ENCODE measurements around the gene CHCT1. TPM values are rescaled to one million over a fixed set of nuclear protein-coding genes. Genes with fewer than 3 reads are reported as not detected.
"Not testable (repeated sequence)": the region's sequence is repeated elsewhere in the genome, so short reads cannot be mapped to it uniquely, and the experiment has no call there.

CHCT1 gene
- total RNA-seq, 1 donor from 2014 or later = not detected

DNA sequence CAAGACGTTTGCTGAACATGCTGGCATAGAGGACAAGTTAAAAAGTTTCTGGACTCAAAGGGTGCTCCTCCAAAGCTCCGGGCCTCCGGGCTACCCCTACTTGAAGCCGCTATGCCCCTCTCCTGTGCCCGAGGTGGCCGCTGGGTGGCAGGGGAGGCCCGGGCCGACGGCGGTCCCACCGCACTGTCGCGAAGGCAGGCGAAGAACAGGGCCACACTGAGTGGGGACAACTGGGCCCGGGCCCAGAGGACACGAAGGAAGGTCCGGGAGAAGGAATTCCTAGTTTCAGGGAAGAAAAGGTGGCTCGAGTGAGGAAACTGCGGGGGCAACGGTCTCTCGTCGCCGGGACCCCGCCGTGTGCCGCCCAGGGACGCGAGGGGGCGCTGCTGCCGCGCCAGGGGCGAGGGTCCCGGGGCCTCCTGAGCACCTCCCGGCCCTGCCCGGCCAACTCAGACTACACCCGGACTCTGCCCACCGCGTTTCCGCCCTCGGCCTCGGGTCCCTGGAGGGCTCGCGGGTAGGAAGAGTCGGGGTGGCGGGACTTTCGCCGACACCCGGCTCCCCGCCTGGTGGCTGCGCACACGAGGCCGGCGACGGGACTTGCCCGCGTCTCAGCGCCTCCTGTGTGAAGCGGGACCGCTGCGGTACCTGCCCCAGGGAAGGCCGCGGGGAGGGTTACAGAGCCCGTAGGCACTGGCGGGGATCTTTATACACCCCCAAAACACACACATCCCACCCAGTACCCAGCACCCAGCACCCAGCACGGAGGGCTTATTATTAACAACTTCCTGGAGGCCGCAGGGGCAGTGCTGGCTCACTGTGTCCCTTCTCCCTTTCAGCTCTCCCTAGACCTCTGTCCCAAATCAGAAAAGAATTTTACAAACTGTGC lies 772 bp upstream of the CHCT1 start:
- peak overlapping the region; percentile 54 for H3K4me3 ChIP-seq (ENCODE audit: low read depth, low read length)
- TF ChIP-seq, protein P1, sequence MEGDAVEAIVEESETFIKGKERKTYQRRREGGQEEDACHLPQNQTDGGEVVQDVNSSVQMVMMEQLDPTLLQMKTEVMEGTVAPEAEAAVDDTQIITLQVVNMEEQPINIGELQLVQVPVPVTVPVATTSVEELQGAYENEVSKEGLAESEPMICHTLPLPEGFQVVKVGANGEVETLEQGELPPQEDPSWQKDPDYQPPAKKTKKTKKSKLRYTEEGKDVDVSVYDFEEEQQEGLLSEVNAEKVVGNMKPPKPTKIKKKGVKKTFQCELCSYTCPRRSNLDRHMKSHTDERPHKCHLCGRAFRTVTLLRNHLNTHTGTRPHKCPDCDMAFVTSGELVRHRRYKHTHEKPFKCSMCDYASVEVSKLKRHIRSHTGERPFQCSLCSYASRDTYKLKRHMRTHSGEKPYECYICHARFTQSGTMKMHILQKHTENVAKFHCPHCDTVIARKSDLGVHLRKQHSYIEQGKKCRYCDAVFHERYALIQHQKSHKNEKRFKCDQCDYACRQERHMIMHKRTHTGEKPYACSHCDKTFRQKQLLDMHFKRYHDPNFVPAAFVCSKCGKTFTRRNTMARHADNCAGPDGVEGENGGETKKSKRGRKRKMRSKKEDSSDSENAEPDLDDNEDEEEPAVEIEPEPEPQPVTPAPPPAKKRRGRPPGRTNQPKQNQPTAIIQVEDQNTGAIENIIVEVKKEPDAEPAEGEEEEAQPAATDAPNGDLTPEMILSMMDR (conservative IDR thresholded peaks at IDR 0.05; ENCODE audit: low read depth, low read length) = peak; percentile 80
- no peak for DNase-seq (ENCODE audit: low read depth)

DNA sequence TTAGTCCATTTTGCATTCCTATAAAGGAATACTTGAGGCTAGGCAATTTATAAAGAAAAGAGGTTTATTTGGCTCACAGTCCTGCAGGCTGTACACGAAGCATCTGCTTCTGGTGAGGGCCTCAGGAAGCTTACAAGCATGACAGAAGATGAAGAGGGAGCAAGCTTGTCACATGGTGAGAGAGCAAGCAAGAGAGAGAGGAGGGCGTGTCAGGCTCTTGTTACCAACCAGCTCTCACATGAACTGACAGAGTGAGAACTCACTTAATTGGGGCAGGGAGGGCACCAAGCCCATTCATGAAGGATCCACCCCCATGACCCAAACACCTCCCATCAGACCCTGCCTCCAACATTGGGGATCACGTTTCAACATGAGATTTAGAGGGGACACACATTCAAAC lies 1.6 kb downstream of the CHCT1 start:
- no peak for DNase-seq (ENCODE audit: low read depth)
- no peak overlapping the region for H3K4me3 ChIP-seq (ENCODE audit: low read depth, low read length)
- TF ChIP-seq, protein P1 (conservative IDR thresholded peaks at IDR 0.05; ENCODE audit: low read depth, low read length) = no peak

- H3K4me3 ChIP-seq (ENCODE audit: low read depth, low read length) = no peak overlapping the region
- DNase-seq (ENCODE audit: low read depth) = no peak
- TF ChIP-seq, protein P1 (conservative IDR thresholded peaks at IDR 0.05; ENCODE audit: low read depth, low read length) = no peak
Observed at GRCh38 chr17:60425626-60426025, 3.3 kb downstream of the CHCT1 start.

GRCh38 chr17:60426596-60426995 lies 4.3 kb downstream of the CHCT1 start:
- TF ChIP-seq, protein P1 (conservative IDR thresholded peaks at IDR 0.05; ENCODE audit: low read depth, low read length) = no peak
- DNase-seq (ENCODE audit: low read depth) = no peak
- no peak overlapping the region for H3K4me3 ChIP-seq (ENCODE audit: low read depth, low read length)

DNA sequence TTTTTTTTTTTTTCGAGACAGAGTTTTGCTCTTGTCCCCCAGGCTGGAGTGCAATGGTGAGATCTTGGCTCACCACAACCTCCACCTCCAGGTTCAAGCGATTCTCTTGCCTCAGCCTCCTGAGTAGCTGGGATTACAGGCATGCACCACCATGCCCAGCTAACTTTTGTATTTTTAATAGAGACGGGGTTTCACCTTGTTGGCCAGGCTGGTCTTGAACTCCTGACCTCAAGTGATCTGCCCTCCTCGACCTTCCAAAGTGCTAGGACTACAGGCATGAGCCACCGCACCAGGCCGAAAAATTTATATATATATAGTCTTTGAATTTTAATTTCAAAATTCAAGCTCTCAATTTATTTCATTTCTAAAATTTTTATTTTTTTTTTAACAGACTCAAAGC lies 6.2 kb downstream of the CHCT1 start:
- not testable (repeated sequence) for DNase-seq (ENCODE audit: low read depth); H3K4me3 ChIP-seq (ENCODE audit: low read depth, low read length)

- not testable (repeated sequence) for H3K4me3 ChIP-seq (ENCODE audit: low read depth, low read length); DNase-seq (ENCODE audit: low read depth)
Observed at GRCh38 chr17:60430561-60430960, 8.3 kb downstream of the CHCT1 start.

GRCh38 chr17:60433021-60433997 lies 11.0 kb downstream of the CHCT1 start:
- H3K4me3 ChIP-seq (ENCODE audit: low read depth, low read length); DNase-seq (ENCODE audit: low read depth): not testable (repeated sequence)
